Middle frontal gyrus (tissue), 1 donor: ENCODE results near the gene CPNE5.
A peak's percentile ranks its signal among the peaks of the same experiment; 100 is the strongest.

Source experiments
- DNase-seq: peaks from one replicate; pipeline ENCODE4 v3.0.0-alpha.2; 2015; ENCODE audit warnings: low spot score; ENCODE audit errors: extremely low spot score

Gene CPNE5

DNA sequence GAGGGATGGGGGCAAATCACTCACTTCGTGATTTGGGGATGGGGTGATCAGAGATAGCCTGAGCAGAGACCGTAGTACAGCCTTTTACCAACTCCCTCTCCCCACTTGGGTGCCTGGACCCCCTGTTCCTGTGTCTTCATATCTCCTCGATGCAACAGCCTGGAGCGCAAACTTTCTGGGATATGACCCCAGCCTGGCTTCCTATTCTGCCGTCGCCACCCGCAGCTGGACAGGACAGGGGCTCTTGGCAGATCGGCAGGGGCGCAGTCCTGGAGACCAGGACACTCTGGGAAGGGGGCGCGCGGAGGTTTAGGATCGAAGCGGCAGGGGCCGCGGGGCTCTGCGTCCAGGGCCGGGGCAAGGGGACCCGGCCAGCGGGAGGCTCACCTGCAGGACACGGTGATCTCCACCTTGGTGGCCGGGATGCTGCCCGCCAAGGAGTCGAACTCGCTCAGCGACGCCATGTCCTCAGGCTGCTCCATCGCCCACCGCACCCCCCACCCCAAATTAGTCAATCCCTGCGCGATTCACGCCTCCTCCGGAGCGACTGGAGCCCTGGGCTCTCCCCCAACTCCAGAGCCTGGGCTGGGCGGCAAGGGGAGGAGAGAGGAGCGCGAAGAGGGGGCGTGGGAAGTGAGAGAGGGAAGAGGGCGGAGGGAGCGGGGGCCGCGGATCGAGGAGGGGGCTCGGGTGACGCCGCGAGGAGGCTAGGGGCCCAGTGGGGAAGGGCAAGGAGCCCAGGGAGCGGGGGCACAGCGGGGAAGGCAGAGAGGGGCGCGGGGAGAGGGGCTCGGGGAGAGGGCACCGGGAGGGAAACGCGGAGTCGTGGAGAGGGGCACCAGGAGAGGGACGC lies at the start of gene CPNE5:
Gene CPNE5 (minus strand): TSS at position 549 of the 853 bp plus-strand sequence. CDS start 67 bp downstream, at position 482.
- no peak for DNase-seq

DNA sequence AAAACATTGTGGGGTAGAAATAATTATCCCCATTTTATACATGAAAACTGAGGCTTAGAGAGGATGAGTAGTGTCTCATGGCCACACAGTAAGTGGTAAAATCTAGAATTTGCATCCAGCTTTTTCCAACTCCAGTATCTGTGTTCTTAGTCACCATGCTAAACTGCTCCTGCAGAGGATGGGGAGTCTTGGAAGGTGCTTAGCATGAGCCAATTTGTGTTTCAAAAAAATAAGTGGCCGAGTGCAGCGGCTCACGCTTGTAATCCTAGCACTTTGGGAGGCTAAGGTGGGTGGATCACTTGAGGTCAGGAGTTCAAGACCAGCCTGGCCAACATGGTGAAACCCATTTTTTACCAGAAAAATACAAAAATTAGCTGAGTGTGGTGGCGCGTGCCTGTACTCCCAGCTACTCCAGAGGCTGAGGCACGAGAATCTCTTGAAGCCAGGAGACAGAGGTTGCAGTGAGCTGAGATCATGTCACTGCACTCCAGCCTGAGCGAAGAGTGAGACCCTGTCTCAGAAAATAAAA lies 48.9 kb upstream of the CPNE5 start:
- DNase-seq = no peak

- no peak for DNase-seq
Observed at GRCh38 chr6:36886950-36887618, 47.8 kb upstream of the CPNE5 start.

DNA sequence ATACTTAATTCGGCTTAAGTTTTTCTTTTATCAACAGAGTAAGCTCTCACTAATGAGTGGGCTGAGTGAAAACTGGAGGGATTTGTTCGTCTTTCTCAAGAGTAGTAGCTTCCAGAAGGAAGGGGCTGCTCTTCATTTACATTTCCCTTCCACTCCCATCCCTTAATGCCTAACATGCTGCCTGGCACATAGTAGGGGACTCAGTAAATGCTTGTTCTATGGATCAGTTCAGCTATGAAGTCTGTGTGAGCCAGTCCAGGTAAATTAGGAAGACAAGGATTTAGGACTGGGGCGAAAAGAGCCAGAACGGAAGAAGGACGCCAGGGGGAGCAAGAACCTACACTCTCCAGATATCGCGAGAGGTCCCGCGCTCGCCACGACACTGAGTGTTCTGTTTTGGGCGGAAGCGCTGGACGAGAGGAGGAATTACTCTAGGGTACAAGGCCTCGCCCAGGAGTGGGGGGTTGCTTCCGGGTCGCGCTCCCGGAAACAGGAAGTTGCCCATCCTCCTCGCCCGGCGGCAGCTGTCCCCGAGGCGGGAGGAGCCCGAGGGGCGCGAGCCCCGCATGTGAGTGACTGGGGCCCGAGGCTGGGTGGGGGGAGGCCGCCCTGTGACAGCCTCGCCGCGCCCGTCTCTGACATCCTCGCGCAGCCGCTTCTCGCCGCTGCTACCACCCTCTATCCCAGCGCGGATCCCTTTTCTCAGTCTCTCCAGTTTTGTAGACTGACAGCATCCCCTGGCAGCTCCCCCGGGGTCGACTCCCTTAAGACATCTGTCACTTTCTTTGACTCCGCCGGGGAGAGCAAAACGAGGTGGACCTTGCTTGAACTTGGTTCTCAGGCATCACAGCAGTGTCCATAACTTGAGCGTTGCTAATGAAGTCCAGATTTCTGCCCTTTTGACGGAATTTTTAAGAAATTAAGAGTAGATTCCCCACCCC lies 46.5 kb upstream of the CPNE5 start, which contains the start of gene C6orf89:
Gene C6orf89 (plus strand): TSS at position 492 of the 941 bp plus-strand sequence. CDS start 13,493 bp downstream, outside the sequence.
- peak; percentile 97 for DNase-seq

DNA sequence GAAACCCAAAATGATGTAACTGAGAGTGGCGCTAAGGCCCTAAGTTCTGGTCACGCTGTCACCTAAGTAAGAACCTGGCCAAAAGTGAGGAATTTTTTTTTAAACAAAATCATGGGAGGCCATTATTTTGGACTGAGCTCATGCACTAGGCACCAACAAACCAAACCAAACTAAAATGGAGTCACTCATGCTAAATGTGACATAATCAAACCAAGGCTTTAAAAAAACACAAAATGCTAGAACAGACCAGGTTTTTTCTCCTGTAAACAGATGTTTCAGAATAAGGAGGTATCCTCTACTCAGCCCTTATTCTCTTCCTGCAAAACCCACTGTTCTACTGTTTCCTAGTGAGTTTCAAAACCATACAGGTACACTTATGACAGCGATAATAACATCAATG lies 45.4 kb upstream of the CPNE5 start:
- DNase-seq = no peak

GRCh38 chr6:36875250-36875633 lies 36.0 kb upstream of the CPNE5 start:
- no peak for DNase-seq

DNA sequence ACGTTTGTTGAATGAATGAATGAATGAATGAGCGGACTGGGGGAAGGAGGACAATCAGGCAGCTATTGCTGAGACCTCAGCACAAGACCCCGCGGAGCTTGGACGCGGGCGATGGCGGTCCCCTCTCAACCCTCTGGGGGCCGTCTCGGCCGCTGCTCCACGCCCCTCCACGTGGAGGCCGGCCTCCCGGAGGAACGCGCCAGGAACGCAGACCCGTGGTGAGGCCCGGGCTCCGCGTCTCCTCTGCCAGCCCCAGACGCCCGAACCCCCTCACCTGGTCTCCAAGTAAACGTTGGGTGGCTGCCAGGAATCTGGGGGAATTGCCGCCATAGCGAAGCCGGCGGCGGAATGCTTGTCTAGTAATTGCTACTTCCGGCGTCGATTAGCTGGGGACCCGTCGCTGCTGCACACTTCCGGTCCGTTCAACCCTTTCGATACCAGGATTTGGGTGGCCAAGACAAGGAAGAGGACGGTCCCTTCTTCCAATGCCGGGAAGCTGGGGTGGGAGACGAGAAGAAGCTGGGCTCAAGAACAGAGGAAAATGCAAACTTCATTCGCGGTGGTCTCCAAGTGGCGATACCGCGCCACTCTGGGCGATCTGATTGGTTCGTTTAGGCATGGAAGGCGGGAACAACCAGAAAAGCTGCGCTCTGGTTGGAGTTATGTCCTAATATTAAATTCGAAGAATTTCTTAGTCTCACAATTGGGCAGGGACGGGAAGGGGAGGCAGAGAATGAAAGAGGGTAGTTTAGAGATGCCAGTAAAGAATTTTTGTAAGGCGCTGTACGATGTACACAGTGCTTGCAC lies 35.4 kb upstream of the CPNE5 start, which contains the start of gene PPIL1:
Gene PPIL1 (minus strand): TSS at position 361 of the 807 bp plus-strand sequence. CDS start 31 bp downstream, at position 330.
- DNase-seq = peak; percentile 62

GRCh38 chr6:36873612-36874442 lies 34.6 kb upstream of the CPNE5 start:
- no peak for DNase-seq

DNA sequence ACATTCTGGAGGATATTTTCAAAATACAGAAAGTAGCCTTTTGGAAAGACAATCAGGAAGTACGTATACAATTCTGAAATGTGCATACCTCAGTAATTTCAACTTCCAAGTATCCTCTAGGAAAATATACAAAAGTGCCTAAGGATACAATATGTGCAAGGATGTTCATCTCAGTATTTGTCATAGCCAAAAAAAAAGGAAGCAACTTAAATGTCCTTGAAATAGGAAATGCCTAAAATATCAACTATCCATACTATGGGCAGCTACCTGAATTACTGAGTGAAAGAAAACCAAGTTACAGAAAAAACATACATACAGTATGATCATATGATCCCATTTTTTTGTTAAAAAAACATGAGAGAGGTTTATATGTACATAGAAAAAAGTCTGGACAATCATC lies 33.9 kb upstream of the CPNE5 start:
- no peak for DNase-seq

GRCh38 chr6:36871686-36872085 lies 32.4 kb upstream of the CPNE5 start:
- DNase-seq = no peak

GRCh38 chr6:36867471-36868224 lies 28.4 kb upstream of the CPNE5 start:
- no peak for DNase-seq

DNA sequence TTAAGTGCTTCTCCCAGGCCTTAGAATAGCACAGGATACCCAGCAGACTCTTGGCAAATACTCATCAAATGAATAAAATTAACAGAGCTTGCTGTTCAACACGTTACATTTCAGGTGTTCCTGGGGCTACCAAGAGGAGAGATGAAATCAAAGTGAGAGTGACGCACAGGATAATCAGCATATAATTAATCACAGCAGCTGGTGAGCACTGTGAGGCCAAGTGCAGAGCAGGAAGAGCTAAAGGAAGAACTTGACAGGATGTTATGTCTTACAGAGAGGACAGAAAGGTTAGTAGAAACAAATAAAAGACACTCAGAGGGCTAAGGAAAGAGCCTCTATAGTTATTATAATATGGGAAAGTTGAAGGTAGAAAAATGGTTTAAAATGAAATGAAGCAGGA lies 26.6 kb upstream of the CPNE5 start:
- no peak for DNase-seq

- no peak for DNase-seq
Observed at GRCh38 chr6:36863670-36864540, 24.7 kb upstream of the CPNE5 start.

DNA sequence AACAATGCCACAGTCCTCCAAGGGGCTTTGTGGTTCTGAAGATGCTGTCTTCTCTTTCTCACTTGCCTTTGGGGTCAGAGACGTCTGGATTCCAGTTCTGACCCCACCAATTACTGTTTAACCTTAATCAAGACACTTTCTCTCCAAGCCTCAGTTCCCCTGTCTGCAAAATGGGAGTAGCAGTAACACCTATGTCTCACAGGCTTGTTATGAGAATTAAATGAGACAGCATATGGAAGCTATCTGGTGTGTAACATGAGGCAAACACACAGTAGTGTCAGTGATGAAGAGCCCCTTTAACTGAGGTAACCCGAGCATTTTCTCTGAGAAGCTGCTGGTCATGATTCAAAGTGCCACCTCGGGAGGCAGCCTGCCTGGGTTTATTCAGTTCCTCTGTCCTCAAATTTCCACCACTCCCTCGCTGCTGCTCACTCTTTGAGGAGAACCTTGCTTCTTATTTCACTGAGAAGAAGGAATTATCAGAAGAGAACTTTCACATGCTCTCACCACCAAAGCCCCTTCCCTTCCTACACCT lies 23.7 kb upstream of the CPNE5 start:
- DNase-seq = no peak

DNA sequence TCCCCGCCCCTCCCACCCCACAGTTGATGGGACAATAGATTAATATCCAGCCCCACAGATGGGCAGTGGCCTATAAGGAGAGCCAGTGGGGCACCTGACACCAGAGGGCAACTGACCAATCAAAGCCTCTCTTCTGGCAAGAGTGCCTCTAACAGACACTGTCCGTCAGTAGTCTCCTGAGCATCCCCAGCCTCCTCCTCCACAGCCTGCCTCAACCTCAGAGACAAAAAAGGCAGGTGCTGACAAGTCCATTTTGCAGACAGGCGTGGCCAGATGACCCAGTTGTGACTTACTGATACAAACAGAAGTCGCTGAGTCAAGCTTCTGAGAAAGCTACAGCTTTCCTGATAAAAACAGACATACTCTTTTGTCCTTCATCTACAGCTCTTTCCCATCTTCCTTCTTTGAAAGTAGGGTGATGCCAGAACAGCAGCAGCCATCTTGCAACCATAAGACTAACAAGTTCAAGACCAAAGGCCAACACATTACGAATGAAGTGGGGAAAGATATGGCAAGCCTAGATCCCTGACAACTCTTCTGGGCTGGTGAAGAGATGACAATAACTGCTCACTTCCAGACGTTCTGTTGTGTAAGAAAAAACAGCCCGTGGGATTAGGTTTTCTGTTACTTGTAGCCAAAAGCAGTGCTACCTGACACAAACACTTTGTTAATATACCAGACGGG lies 23.1 kb upstream of the CPNE5 start:
- DNase-seq = no peak

DNA sequence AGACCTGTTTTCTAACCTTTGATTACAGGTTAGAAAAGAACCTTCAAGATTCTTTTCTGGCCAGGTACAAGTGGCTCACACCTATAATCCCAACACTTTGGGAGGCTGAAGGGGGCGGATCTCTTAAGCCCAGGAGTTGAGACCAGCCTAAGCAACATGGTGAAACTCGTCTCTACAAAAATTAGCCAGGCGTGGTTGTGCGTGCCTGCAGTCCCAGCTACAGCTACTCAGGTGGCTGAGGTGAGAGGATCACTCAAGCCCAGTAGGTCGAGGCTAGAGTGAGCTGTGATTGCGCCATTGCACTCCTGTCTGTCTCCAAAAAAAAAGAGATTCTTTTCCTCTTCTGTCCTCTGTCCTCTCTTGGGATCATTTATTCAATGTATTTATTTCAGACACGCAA lies 20.9 kb upstream of the CPNE5 start:
- no peak for DNase-seq
